DOHH2 (cell line): ENCODE measurements around the gene DRD2.

Source experiments
- EZH2phosphoT487 ChIP-seq: fragments of 200-600 bp; sonication (generic); IDR thresholded peaks from 2 replicates; pipeline ENCODE4 v1.6.1; 2017; ENCODE audit warnings: borderline replicate concordance, mild to moderate bottlenecking, antibody characterized with exemption, low read length, moderate library complexity, mixed read lengths
- TF ChIP-seq, protein P1 (sequence below): fragments of 200-600 bp; sonication (generic); IDR thresholded peaks from one replicate; pipeline ENCODE4 v1.5.1; 2014; ENCODE audit warnings: antibody characterized with exemption, mild to moderate bottlenecking, low read depth, low read length; ENCODE audit not compliant: poor library complexity, severe bottlenecking

DNA sequence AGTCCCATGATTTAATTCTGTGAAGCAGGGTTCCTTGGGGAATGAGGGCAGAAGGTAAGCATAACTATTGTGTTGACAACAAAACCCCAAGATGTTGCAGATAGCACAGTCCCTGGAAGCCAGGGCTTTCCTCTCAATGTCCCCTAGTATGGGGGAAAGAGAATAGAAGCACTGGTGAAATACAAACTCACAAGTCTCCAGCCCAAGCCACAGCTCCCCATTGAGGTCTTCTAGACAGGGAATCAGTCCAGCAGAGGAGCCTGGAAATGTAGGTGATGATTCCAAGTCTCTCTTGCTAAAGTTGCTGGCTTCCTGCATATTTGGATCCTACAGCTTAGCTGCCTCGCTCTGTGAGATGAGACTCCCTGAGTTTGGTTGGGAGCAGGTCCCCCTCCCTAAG is 31.7 kb upstream of the DRD2 start:
- TF ChIP-seq, protein P1, sequence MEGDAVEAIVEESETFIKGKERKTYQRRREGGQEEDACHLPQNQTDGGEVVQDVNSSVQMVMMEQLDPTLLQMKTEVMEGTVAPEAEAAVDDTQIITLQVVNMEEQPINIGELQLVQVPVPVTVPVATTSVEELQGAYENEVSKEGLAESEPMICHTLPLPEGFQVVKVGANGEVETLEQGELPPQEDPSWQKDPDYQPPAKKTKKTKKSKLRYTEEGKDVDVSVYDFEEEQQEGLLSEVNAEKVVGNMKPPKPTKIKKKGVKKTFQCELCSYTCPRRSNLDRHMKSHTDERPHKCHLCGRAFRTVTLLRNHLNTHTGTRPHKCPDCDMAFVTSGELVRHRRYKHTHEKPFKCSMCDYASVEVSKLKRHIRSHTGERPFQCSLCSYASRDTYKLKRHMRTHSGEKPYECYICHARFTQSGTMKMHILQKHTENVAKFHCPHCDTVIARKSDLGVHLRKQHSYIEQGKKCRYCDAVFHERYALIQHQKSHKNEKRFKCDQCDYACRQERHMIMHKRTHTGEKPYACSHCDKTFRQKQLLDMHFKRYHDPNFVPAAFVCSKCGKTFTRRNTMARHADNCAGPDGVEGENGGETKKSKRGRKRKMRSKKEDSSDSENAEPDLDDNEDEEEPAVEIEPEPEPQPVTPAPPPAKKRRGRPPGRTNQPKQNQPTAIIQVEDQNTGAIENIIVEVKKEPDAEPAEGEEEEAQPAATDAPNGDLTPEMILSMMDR, result no peak
- TF ChIP-seq EZH2phosphoT487, result no peak
